B cell (primary cell): ENCODE results near the gene NEUROG2. TPM values are rescaled to one million over a fixed set of nuclear protein-coding genes. Genes with fewer than 3 reads are reported as not detected.

Experiments used
- ATAC-seq: fragments of 200-7000 bp; cut with Tn5 transposase; one replicate; pipeline ENCODE4 v1.10.0; 2021; ENCODE audit warnings: low read depth, mild to moderate bottlenecking, moderate number of reproducible peaks, moderate library complexity
- CTCF ChIA-PET: fragments of 350-600 bp; sonication (Branson Sonifier 250); formaldehyde crosslinking; loops from one replicate; lab custom pipeline; 2021; ENCODE audit warnings: antibody characterized with exemption, inconsistent platforms; lab: Charles Lee
- POLR2A ChIA-PET: fragments of 350-600 bp; sonication (Branson Sonifier 250); formaldehyde crosslinking; loops from one replicate; lab custom pipeline; 2021; ENCODE audit warnings: antibody characterized with exemption; lab: Charles Lee
- DNase-seq: peaks from one replicate; pipeline ENCODE4 v3.0.0; 2013
- H2AFZ ChIP-seq: 2 replicates; pipeline ENCODE4 v1.6.1; 2012; ENCODE audit warnings: mild to moderate bottlenecking, low read depth, low read length; ENCODE audit not compliant: insufficient read depth, poor library complexity, severe bottlenecking
- H3K27ac ChIP-seq, 2 donors: 1 replicate in 1 of 2; 2 replicates in 1 of 2; pipeline ENCODE4 v1.5.1; 2012 to 2013; ENCODE audit warnings: low read length in 2 of 2, mild to moderate bottlenecking in 2 of 2, moderate library complexity in 1 of 2
- H3K27me3 ChIP-seq, 4 experiments: fragments of 200-600 bp in 1 of 4; sonication (generic) in 1 of 4; replicated peaks in 1 of 4; 1 replicate in 2 of 4; 2 replicates in 2 of 4; pipeline versions ENCODE4 v1.6.1 to v1.7.0; 2013 to 2016; ENCODE audit warnings: low read length in 3 of 4, mild to moderate bottlenecking in 2 of 4, mixed read lengths in 1 of 4, moderate library complexity in 1 of 4; ENCODE audit not compliant: insufficient read depth in 4 of 4, control insufficient read depth in 3 of 4; ENCODE audit errors: control extremely low read depth in 1 of 4
- H3K36me3 ChIP-seq, 2 experiments: replicated peaks in 1 of 2; 1 replicate in 1 of 2; 2 replicates in 1 of 2; pipeline versions ENCODE4 v1.6.1 to v1.7.1; 2013; ENCODE audit warnings: low read length in 1 of 2; ENCODE audit not compliant: insufficient read depth in 2 of 2, control insufficient read depth in 1 of 2; ENCODE audit errors: control extremely low read depth in 1 of 2, extremely low read depth in 1 of 2
- H3K4me1 ChIP-seq, 2 donors: fragments of 200-600 bp in 1 of 2; sonication (generic) in 1 of 2; 1 replicate in 1 of 2; 2 replicates in 1 of 2; pipeline versions ENCODE4 v1.5.1 to v1.6.1; 2013 to 2017; ENCODE audit warnings: low read length in 2 of 2; ENCODE audit not compliant: control insufficient read depth in 2 of 2, insufficient read depth in 2 of 2
- H3K4me2 ChIP-seq: replicated peaks from 2 replicates; pipeline ENCODE3; 2012; ENCODE audit warnings: mild to moderate bottlenecking, low read depth, low read length; ENCODE audit not compliant: poor library complexity, severe bottlenecking
- H3K4me3 ChIP-seq, 5 experiments: fragments of 200-600 bp in 1 of 5; sonication (generic) in 1 of 5; 1 replicate in 3 of 5; 2 replicates in 2 of 5; pipeline versions ENCODE4 v1.5.1 to v1.7.0; 2011 to 2016; ENCODE audit warnings: low read length in 4 of 5, mild to moderate bottlenecking in 4 of 5, low read depth in 2 of 5, control low read depth in 1 of 5, moderate library complexity in 1 of 5; ENCODE audit not compliant: insufficient read depth in 1 of 5; ENCODE audit errors: control extremely low read depth in 1 of 5, extremely low read depth in 1 of 5
- H3K79me2 ChIP-seq: fragments of 200-600 bp; sonication (generic); one replicate; pipeline ENCODE4 v1.6.0; 2016; ENCODE audit warnings: low read length; ENCODE audit not compliant: control insufficient read depth, insufficient read depth
- H3K9ac ChIP-seq: fragments of 200-600 bp; sonication (generic); 2 replicates; pipeline ENCODE4 v1.6.1; 2017; ENCODE audit warnings: mild to moderate bottlenecking, low read length, moderate library complexity
- H3K9me3 ChIP-seq, 3 donors: one replicate each; pipeline versions ENCODE4 v1.6.1 to v1.7.1; 2013; ENCODE audit warnings: low read length in 2 of 3; ENCODE audit not compliant: control insufficient read depth in 2 of 3, insufficient read depth in 1 of 3; ENCODE audit errors: control extremely low read depth in 1 of 3
- H4K20me1 ChIP-seq: 2 replicates; pipeline ENCODE4 v1.6.0; 2012; ENCODE audit warnings: mild to moderate bottlenecking, low read length; ENCODE audit not compliant: insufficient read depth, control insufficient read depth, poor library complexity, severe bottlenecking
- H3K27ac Mint-ChIP-seq: one replicate; pipeline ENCODE4 v1.8.0; 2021; ENCODE audit warnings: mixed read lengths
- H3K27me3 Mint-ChIP-seq: one replicate; pipeline ENCODE4 v1.8.0; 2021; ENCODE audit warnings: mixed read lengths
- H3K4me1 Mint-ChIP-seq: one replicate; pipeline ENCODE4 v1.8.0; 2021; ENCODE audit warnings: mixed read lengths
- H3K4me3 Mint-ChIP-seq: one replicate; pipeline ENCODE4 v1.8.0; 2021; ENCODE audit warnings: mixed read lengths
- H3K9me3 Mint-ChIP-seq: one replicate; pipeline ENCODE4 v1.8.0; 2022; ENCODE audit warnings: mixed read lengths; ENCODE audit not compliant: insufficient read depth
- CTCF ChIP-seq: fragments of 200-600 bp; IDR thresholded peaks from one replicate; pipeline ENCODE4 v1.8.0; 2022; ENCODE audit warnings: antibody characterized with exemption, mild to moderate bottlenecking
- EZH2 ChIP-seq: IDR thresholded peaks from 2 replicates; pipeline ENCODE4 v1.6.1; 2012; ENCODE audit warnings: borderline replicate concordance, low read depth, mild to moderate bottlenecking, moderate library complexity, low read length; ENCODE audit not compliant: insufficient read depth, poor library complexity, severe bottlenecking
- intact Hi-C: fragments of 100-400 bp; cut with micrococcal nuclease; formaldehyde crosslinking; loops from one replicate; pipeline ENCODE4 v1.10.0; 2022
- polyA plus RNA-seq: library from polyadenylated mRNA; depleted of rRNA; stranded (reverse); fragments of >200 nt; gene quantifications from 2 replicates; pipeline ENCODE4 v1.2.3, GENCODE V29; 2012
- total RNA-seq, 2 donors: library from RNA; stranded (reverse); fragments of 120-200 nt in 1 of 2; gene quantifications; 1 replicate in 1 of 2; 2 replicates in 1 of 2; pipeline versions ENCODE4 v1.2.3 to v1.2.4, GENCODE V29; 2013 to 2022

The NEUROG2 gene
- total and polyA plus RNA-seq, 2 donors (not counting 1 experiment from before 2014, with no cell fraction given): not detected

GRCh38 chr4:112472318-112472717, 43.7 kb downstream of the NEUROG2 start:
- Histone ChIP-seq H3K4me2 (no peak overlapping the region), H4K20me1 (no peaks in the 10 kb centered on the region), H3K27ac (no peak overlapping the region), H3K36me3 (no peaks in the 10 kb centered on the region), H3K4me1 (no peaks in the 10 kb centered on the region), H3K4me3 (no peak overlapping the region), H3K27me3 (no peaks in the 10 kb centered on the region), H3K79me2 (no peaks in the 10 kb centered on the region), H3K9ac (no peak overlapping the region), H3K9me3 (peaks cover 0 to 1% (median 0%) of the 10 kb centered on the region in 3 donors), H2AFZ (no peak overlapping the region)
- no peaks in the 10 kb centered on the region for H3K4me1 Mint-ChIP-seq
- CTCF ChIA-PET: no interaction called here
- no peak overlapping the region for H3K4me3 Mint-ChIP-seq
- DNase-seq (no peak), ATAC-seq (no peak)
- POLR2A ChIA-PET: no interaction called here
- H3K9me3 Mint-ChIP-seq: no peaks in the 10 kb centered on the region
- no peak overlapping the region for H3K27ac Mint-ChIP-seq
- intact Hi-C loops: no loop called here
- TF ChIP-seq EZH2 (no peak), CTCF (no peak)
- no peaks in the 10 kb centered on the region for H3K27me3 Mint-ChIP-seq

Other genes starting within 250 kb of the NEUROG2 start
- 24.7 and 30.8 TPM in 2 replicates for gene TIFA, start 230.3 kb downstream of the NEUROG2 start, total RNA-seq
- 13.4 and 20.8 TPM in 2 replicates for gene TIFA, start 230.3 kb downstream of the NEUROG2 start, polyA plus RNA-seq
- 27.2 and 28.6 TPM in 2 replicates for gene ALPK1, start 218.8 kb downstream of the NEUROG2 start, total RNA-seq
- 5.5 and 6.7 TPM in 2 replicates for gene ALPK1, start 218.8 kb downstream of the NEUROG2 start, polyA plus RNA-seq
- 13.0 and 18.6 TPM in 2 replicates for gene ZGRF1, start 120.7 kb upstream of the NEUROG2 start, total RNA-seq
- gene ZGRF1, start 120.7 kb upstream of the NEUROG2 start, polyA plus RNA-seq: 4.6 and 6.5 TPM in 2 replicates
- 57.4 and 62.2 TPM in 2 replicates for gene LARP7, start 121.0 kb upstream of the NEUROG2 start, total RNA-seq
- 27.4 and 30.5 TPM in 2 replicates for gene LARP7, start 121.0 kb upstream of the NEUROG2 start, polyA plus RNA-seq